ENCODE results near the gene TESK2.

TESK2 gene

DNA sequence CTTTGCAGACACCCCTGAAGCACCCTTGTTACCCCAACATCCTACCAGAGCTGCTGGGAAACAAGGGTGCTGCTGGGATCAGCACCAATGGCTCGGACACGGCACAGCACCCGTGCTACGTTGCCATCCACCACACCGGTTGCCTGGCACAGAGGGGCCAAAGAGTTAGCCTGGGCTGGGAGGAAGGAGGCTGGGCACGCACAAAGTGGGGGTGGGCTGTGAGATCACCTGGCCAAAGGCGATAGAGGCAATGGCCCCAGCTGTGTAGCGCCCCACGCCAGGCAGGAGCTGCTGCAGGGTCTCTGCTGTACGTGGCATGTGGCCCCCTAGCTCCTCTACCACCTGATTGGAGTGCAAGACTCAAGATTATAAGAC lies 158.6 kb downstream of the TESK2 start:
- no peak for DNase-seq

DNA sequence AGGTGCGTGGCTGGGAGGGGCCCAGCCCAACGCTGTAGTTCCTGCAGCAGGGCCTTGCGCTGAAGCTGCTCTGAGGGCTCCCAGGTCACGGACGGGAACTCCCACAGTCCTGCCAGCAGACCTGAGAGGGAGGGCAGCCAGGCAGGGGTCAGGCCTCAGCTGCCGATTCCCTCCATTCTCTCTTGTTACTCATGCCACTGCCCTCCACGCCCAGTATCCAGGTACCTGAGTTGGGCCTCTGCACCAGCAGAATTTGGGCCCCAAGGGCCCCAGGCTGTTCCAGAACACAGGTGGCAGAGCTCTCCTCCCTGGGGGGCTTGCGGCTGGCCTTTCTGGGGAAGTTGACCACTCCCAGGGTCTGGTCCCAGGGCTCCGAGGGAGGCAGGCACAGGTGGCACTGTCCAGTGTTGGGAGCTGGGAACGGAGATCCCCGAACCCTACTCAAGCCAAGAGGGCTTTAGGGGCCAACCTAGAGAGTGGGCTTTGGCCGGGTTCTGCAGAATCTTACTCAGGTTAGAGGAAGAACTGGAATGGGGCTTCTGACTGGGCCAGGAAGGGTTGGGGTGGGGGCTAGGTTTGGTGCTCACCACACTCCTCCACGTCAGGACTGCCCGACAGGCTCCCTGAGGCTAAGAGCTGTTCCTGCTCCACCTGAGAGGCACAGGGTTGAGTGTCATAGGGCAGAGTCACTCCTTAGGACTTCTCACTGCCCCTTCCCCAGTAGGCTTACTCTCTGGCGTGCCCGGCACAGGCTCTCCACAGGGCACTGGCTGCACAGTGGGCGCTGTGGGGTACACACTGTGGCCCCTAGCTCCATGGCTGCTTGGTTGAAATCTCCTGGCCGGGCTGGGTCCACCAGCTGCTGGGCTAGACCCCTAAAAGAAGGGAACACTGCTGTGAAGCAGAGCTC lies 159.3 kb downstream of the TESK2 start:
- DNase-seq: no peak

DNA sequence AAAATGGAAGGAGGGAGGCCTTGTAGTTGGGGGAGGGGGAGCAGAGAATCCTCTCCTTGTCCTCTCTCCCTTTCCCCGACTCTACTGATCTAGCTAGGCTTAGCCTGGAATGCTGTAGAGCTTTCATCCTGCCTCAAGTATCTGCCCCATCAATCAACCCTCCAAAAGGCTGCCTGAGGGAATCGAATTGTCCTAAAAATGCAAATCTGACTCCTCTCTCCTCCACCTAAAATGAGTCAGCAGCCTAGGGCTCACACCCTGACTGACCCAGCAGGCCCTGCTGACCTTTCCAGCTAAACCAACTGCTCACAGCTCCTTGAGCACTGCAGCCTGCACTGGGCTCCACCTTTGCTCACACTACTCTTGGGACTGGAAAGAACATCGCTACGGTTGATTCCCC lies 161.5 kb downstream of the TESK2 start:
- DNase-seq: no peak

DNA sequence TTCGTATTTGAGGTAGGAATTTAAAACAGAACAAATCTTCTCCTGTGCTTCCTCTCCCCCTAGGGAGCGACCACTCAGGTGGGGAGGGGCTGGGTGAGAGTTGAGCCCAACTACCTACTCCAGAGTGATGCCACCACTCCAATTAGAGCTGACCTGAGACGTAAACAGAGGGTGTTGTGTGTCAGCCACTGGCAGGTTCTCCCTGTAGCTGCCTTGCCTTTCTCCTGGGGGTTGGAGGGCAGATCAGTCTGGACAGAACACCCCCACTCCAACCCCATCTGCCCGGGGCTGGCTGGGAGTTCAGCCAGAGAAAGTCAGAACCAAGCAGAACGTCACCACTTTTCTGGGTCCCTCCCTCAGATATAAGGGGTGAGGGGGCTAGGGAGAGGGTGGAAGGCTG lies 162.3 kb downstream of the TESK2 start:
- DNase-seq: no peak

DNA sequence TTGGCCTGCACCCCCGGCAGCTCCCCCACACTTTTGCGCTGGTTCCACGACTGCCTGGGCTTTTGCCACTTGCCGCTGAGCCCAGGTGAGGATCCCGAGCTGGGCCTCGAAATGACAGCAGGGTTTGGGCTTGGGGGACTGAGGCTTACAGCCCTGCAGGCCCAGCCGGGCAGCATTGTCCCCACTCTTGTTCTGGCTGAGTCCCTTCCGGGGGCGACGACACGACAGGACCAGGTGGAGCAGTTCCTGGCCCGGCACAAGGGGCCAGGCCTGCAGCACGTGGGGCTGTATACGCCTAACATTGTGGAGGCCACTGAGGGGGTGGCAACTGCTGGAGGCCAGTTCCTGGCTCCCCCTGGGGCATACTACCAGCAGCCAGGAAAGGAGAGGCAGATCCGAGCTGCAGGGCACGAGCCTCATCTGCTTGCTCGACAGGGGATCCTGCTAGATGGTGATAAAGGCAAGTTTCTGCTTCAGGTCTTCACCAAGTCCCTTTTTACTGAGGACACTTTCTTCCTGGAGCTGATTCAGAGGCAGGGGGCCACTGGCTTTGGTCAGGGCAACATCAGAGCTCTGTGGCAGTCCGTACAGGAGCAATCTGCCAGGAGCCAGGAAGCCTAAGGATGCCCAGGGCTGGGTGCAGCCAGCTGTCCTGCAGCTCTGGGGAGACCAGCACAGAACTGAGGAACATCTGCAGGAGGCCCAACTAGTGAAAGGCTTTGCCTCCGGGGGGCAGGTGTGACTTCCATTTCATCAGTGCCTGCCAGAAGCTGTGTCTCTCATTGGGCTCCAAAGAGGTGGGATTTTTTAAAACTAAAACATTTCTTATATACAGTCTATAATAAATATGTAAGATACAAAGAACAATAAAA lies 163.1 kb downstream of the TESK2 start:
- DNase-seq: peak; percentile 44 to 53

DNA sequence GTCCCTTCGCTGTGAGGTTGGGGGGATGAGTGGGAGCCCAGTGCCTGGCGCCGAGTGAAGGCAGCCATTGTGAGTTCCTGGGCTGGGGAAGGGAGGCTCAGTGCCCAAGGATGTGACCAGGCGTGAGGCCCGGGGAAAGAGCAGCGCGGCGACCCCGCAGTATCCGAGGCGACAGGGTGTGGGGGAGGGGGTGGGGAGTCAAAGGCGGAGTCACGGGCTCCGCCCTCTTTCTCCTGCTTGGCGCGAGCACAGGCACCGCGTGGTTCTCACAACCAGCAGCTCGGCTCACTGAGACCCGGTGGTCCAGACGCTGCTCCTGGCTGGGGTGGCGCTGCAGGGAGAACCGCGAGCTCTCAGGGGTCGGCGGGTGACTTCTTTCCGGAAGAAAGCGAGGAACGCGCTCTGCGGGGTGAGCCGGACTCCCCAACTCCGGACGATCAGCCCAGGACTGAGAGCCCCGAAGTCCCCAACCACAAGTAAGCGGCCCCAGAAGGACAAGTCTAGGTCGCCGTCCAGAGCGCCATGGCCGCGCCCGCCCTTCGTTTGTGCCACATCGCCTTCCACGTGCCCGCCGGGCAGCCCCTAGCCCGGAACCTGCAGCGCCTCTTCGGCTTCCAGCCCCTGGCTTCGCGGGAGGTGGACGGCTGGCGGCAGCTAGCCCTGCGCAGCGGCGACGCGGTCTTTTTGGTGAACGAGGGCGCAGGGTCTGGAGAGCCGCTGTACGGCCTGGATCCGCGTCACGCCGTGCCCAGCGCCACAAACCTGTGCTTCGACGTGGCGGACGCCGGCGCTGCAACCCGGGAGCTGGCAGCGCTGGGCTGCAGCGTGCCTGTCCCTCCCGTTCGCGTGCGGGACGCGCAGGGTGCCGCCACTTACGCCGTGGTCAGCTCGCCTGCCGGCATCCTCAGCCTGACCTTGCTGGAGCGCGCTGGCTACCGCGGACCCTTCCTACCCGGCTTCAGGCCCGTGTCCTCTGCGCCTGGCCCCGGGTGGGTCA lies 164.0 kb downstream of the TESK2 start, which contains the start of gene HPDL:
TSS of gene HPDL (plus strand) at position 269 of the 997 bp plus-strand sequence. CDS start at position 523, 254 bp downstream.
- DNase-seq: peak; percentile 83 to 88

DNA sequence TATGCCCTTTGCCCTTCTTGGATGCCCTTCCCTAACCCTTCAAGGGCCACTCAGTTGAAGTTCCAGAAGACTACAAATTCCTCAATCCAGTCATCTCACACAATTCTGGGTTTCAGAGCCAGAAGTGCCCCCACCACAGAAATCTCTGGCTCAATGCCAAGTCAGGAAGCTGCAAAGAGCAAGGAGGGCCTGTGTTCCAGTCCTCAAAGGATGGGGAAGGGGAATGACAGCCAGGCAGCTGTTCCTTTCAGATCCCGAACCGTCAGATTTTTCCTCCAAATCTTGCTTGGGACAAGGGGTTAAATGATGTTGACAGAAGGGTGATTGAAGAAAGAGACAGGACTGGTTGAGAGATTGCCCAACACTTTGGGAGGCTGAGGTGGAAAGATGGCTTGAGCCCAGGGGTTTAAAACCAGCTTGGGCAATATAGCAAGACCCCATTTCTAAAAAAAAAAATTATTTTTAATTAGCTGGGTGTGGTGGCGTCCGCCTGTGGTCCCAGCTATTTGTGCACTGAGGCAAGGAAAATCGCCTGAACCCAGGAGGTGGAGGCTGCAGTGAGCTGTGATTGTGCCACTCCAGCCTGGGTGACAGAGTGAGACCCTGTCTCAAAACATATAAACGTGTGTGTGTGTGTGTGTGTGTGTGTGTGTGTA lies 165.0 kb downstream of the TESK2 start:
- DNase-seq: no peak

DNA sequence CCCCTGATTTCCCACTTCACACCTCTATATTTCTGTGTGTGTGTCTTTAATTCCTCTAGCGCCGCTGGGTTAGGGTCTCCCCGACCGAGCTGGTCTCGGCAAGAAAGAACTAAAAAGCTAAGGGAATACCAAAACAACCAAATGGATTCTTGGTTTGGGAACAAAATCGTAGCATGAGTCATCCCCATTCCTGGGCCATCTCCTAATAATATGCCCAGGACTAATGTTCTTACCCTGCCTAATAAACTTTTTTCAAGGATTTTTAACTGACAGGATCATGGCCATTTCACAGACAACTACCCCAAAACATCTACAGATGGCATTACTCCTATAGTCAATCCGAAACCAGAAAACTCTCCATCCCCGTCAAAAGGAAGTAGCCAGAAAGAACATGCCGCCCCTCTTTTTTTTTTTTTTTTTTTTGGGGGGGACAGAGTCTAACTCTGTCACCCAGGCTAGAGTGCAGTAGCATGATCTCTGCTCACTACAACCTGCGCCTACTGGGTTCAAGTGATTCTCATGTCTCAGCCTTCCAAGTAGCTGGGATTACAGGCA lies 168.4 kb downstream of the TESK2 start:
- no peak for DNase-seq

DNA sequence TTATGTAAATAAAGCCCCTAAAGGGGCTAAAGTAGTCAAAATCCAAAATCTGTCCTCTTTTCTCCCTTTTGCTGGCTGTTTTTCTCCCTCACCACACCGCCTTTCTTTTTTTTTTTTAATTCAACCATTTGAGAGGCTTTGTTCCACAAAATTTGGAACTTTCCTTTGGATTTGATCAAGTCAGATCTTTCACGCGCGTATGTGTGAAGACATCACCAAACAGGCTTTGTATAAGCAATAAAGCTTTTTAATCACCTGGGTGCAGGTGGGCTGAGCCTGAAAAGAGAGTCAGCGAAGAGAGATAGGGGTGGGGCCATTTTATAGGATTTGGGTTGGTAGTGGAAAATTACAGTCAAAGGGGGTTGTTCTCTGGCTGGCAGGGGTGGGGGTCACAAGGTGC lies 169.5 kb downstream of the TESK2 start:
- DNase-seq: no peak

DNA sequence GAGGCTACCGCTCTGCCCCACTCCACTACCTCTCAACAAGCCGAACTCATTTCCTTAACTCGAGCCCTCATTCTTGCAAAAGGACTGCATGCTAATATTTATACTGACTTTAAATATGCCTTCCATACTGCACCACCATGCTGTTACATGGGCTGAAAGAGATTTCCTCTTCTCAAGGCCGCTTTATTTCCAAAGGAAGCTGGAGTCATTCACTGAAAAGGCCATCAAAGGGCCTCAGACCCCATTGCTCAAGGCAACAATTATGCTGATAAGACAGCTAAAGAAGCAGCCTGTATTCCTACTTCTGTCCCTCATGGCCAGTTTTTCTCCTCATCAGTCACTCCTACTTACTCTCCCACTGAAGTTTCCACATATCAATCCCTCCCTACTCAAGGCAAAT lies 171.2 kb downstream of the TESK2 start:
- DNase-seq: no peak

DNA sequence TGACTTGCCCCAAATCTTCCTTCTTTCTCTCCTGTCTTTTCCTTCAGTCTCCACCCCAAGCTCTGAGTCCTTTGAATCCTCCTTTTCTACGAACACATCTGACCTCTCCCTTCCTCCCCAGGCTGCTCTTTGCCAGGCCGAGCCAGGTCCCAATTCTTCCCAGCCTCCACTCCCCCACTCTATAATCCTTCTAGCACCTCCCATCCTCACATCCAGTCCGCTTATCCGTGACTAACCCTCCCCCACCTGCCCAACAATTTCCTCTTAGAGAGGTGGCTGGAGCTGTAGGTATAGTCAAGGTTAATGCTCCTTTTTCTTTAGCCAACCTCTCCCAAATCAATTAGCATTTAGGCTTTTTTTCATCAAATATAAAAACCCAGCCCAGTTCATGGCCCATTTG lies 173.8 kb downstream of the TESK2 start:
- no peak for DNase-seq

DNA sequence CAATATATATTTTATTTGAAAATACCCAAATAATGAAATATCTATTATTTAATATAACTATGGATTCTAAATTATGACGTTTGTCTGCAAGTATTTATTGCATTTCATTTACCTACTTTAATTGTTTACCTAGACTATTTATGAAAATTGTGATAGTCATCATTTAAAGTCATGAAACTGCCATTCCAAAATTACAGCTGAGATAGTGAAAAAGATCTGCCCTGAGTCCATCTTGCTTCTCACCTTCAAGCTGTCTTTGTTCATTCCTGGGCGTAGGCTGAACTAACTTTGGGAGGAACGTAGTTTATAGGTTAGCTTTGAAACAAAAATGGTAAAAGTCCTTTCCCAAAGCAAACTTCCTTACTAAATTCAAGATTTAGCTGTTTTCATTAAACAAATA lies 176.7 kb downstream of the TESK2 start:
- DNase-seq: no peak

DNA sequence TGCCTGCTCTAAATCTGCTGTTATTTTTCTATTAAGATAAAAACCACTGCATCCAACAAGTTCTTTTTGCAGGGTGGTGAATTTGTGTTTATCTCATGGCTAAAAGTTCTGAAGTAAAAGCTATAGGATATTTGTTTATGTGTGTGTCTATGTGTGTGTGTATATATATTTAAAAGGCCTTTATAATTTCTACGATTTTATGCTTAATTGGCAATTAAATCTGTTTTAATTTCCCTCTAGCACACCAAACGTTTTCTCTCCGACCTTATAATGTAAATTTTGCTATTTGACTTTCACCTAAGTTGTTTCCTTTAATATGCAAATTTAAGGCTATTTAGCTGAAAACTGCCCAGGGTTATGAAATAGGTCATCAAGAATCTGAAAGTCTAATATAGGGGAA lies 184.1 kb downstream of the TESK2 start:
- no peak for DNase-seq

DNA sequence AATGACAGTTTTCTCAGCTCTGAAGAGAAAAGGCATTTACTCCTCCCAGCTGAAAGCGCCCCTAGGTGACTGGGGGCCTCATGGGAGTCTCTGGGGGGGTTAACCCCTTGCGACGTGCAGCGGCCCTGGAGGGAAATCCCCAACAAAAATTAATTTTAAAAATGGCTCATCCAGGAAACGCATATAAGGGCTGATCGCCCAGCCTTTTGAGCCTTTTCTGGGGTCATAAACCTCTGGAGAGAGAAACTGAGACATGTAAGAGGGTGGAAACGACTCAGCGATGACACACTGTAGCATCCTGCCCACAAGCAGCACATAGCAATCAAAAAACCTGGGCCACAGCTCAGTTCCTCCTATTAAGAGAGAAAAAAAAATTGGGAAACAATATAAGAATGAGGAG lies 184.6 kb downstream of the TESK2 start:
- peak; percentile 60 to 70 for DNase-seq

DNA sequence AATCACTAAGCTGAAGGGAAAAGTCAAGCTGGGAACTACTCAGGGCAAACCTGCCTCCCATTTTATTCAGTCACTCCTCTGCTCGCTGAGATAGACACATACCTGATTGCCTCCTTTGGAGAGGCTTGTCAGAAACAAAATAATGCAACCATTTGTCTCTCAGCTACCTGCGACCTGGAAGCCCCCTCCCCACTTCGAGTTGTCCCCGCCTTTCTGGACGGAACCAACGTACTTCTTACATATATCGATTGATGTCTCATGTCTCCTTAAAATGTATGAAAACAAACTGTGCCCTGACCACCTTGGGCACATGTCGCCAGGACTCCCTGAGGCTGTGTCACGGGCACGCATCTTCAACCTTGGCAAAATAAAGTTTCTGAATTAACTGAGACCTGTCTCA lies 185.7 kb downstream of the TESK2 start:
- peak; percentile 19 to 24 for DNase-seq

DNA sequence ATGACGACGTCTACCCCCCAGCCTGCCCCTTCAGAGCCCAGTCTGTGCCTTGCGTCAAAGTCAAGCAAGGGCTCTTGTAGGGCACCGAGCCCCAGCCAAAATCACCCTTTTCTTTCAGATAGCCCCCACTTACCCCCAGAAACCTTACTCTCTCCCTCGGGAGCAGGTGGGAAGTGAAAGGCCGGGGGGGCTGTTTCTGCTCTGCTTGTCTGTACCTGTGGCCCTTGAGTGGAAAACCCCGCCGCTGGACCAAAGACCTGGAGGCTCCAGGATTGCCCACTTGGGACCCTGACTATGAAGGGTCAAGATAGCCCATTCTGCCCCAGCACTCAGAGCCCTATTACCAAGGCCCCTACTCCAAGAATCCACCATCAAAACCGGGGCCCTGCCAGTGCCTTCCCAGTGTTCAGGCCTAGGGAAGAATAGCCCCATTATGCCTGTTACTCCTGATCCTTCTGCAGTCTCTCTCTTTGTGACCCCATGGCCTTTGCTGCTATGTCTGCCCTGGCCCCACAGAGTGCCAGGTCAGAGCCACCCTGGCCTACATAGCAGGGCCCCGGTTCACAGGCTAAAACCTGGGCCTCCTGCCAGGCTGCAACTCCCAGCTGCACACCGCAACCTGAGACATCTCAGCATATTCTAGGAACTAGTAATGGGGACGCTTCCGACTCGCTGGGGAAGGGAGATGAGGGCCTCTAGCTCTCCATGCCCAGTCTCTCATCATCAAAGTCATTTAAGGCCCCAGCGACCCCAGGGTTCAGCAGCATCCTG lies 186.5 kb downstream of the TESK2 start:
- DNase-seq: peak; percentile 40 to 45

DNA sequence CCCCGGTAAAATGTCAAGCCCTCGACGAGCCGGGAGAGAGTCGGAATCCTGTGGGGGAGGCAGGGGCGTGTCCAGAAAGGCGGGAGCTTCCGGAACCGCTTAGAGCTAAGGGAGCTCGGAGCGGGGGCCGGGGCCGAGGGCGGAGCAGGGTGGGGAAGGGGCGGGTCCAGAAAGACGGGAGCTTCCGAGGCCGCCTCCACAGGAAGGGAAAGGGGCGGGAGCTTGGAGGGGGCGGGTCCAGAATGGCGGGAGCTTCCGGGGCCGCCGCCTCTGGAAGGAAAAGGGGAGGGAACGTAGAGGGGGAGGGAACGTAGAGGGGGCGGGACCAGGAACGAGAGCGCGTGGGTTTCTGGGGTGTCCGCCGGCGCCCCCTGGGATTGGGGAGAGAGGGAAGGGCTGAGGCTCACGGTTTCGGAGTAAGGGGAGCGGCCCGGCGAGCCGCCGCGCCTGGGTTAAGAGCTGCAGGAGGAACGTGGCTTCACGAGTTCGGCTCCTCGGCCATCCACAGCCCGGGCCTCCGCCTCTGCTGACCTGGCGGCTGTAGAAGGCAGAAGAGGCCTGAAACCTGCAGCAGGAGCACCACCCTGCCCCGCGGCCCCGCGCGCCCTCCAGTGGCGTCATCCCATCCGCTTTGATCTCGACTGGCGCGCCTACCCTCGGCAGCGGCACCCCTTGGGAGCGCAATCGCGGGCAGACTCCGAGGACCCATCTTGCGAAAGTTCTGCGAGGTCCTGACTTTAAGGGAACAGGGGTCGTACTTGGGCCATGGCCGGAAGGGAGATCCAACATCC lies 187.2 kb downstream of the TESK2 start:
- peak; percentile 98 to 99 for DNase-seq

DNA sequence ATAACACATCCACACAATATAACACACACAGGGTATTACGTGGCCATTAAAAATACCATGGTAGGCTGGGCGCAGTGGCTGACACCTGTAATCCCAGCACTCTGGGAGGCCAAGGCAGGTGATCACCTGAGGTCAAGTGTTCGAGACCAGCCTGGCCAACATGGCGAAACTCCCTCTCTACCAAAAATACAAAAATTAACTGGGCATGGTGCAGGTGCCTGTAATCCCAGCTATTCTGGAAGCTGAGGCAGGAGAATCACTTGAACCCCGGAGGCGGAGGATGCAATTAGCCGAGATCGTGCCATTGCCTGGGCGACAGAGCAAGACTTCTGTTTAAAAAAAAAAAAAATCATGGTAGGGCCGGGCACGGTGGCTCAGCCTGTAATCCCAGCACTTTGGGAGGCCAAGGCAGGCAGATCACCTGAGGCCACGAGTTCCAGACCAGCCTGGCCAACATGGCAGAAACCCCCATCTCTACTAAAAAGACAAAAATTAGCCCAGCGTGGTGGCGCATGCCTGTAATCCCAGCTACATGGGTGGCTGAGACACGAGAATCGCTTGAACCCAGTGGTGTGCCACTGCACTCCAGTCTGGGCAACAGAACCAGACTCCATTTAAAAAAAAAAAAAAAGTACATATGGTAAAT lies 188.3 kb downstream of the TESK2 start:
- peak in 1 of 2 experiments; percentile 21 for DNase-seq

DNA sequence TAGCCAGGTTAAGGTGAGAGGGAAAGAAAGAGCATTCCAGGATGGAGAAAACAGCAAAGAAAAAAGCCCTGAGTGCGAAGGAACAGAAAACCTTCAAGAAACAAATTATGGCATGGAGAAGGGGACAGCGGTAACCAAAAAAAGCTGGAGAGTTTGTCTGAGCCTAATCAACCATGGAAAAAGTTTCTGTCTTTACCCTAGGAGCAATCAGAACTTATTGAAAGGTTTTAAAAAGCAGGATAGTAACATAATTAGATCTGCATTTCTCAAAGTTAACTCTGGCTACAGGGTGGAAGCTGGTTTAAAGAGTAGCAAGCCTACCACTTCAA lies 190.3 kb downstream of the TESK2 start:
- no peak for DNase-seq

Data from activated T-cell treated with anti-CD3 and anti-CD28 coated beads, Interleukin-2, amount 50 U/mL, for 48 hours (primary cell).